Left forelimb (tissue), 1 donor: ENCODE measurements around the gene KCNIP1.

Source experiments
- DNase-seq: peaks from one replicate; pipeline ENCODE4 v3.0.0-alpha.2; 2018; ENCODE audit warnings: low spot score

The KCNIP1 gene

DNA sequence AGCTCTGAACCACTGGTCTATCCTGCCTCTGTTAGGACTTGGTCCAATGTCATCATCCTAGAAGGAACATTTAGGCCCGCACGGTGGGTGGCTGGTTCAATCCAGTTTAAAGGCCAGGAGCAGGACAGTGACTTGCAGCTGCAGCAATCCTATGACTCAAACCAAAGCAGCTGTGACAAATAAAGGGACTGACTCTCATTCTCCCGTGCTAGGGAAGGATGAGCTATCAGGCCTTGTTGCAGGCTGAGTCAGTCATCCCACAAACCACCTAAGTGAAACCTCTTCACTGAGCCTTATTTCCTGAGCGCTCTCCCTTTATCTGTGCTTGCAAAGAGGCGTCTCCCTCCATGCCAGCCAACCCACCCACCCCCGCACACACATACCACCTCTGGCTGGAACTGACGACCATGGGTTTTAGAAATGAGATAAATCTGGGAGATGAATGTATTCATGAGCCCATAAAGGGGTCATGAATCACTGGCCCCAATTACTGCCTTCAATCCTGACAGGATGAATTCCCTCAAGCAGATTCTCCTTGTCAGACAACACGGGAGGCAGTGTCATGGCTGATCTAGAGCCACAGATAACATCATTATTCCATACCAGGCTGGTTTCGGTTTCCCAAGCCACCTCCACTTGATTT lies 93.4 kb downstream of the KCNIP1 start:
- DNase-seq: no peak

DNA sequence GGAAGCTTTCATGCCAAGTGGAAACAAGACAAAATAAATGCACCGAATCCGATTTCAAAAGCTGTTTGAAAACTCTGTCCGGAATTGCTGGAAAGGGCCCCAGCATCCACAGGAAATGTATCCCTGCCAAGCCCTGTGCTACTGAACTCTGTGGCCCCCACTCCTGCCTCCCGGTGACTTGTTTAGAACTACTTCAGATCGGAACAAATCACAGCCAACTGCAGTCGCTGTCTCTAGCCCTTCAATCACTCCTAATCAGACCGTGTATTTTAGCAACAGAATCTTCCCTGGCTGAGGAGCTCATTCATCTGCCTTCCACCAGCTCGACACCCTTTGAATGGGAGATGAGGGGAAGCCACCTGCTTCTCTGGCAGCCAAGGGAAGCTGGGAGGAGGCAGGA lies 94.1 kb downstream of the KCNIP1 start:
- DNase-seq: no peak

DNA sequence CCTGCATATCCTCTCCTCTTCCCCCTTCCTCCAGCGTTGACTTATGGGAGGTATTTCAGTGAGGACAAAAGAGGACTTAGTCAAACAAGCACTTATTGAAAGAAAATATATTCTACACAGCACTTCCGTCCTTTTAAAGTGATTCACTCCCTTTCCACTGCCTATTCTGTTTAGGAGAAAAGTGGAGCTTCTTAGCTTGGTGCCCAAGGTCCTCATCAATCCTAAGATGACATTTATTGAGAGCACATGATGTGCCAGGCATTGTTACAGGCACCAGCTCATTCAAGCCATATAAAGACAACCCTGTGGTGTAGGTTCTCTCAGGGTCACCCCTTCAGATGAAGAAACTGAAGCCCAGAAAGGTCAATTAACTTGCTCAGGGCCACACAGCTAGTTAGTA lies 95.9 kb downstream of the KCNIP1 start:
- no peak for DNase-seq

DNA sequence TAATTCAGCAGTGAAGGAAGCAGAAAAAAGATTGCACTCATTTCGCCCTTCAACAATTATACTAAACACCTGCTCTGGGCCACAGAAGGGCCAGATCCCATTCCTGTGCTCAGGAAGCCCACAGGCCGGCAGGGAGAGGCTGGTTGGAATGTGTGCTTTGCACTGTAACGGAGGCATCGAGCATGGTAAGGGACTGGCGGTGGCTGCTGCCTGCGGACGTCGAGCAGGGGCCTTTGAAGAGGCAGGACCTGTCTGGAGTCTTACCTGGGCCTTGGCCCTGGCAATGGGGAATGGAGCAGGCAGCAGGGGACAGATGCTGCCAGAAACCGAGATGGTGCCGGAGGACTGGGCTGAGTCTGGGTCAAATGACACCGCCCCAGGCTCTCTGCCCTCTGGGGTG lies 97.8 kb downstream of the KCNIP1 start:
- DNase-seq: no peak

DNA sequence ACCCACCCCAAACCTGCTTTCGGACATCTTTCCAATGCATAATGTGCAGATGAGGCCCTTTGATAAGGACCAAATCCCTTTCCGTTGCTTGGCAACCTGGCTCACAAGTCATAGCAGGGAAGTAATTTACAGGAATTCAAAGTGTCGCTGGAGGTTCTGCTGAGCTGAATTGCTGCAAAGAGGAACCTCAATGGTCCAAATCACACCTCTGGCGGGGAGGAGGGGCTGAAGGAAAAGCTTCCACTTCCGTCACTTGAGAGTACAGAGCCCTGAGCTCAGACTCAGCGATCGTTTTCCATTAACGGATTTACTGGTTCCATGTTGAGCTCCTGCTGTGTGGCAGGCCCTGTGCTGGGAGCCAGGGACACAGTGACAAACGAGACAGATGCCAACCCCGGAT lies 99.3 kb downstream of the KCNIP1 start:
- no peak for DNase-seq

DNA sequence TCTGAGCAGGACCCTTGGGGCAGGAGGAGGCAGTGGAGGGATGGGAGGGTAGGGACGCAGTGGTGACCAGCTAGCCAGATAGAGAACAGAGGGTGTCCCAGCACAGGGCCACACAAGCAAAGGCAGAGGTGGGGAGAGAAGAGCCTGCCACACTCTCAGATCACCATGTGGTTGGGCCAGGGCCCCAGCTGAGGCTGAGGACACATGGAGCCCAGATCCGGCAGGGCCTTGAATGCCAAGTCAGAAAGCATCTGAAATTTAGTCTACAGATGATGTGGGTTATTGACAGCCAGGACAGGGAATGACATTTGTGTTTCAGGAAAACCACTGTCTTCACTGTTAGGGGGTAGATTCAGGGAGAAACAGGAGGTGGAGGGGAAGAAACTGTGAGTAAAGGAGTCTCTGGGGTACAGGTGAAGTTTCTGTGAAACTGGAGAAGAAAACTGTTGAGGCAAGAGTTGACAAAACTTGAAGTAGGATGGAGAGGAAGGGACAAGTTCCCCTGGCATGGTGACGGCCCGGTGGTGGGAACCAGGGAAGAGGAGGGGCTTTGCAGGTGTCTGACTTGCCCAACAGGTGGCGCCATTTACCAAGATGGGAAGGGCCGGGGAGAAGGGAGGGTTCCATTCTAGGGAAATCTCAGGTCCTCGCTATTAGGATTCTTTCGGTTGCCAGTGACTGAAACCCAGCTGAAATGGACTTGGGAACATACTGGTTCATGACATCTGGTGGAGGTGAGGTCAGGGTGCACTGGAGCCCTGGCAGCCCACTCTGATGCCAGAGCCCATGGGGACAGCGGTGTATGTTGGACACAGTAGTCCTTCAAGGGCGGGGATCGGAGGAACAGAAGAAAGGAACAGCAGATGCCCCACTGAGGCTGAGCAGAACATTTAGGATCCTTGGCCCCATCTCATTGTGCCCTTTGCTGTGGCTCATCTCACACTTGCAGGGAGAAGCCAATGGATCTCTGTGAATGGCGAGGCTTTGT lies 100.1 kb downstream of the KCNIP1 start:
- DNase-seq: no peak

DNA sequence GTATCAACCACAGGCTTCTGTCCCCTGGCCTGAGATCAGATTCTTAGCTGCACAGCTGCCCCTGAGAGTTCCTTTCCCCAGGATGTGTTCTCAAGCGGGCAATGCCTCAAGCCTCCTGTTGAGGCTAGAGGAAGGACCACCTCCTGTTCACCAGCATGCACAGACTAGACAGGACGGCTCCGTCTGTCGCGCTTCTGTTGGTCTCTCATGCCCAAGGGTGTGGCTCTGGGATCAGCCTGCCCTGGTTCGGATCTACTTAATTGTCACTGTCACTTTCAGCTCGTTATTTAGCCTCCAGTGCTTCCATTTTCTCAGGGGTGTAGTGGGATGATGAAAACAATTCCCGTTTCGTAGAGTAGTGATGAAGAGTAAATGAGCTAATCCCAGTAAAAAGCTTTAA lies 103.1 kb downstream of the KCNIP1 start:
- DNase-seq: no peak

DNA sequence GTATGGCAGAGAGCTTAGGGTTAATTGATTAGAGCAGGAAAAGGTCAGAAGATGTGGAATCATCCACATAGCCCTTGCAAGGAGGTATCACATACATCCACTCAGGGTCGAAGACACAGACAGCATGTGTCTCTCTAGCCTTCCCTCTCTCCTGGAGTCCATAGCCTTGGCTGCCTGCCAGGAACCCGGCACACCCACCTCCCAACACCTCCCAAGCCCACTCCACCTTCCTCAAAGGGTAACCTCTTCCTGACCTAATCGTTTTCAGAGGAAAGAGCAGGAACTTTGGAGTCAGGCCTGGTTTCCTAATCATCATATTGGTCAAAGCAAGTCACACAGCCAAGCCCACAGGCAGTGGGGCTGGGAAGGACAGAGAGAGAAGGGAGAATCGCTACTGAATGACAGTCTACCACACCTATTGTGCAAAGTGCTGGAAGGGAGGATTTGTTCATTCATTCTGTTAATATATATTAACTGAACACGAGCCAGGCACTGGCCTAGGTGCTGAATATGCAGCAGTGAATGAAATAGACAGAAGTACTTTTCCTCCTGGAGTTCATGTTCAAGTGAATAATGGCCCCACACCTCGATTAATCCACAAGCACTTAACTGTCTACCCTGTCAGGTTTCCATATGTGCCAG lies 107.8 kb downstream of the KCNIP1 start:
- no peak for DNase-seq

DNA sequence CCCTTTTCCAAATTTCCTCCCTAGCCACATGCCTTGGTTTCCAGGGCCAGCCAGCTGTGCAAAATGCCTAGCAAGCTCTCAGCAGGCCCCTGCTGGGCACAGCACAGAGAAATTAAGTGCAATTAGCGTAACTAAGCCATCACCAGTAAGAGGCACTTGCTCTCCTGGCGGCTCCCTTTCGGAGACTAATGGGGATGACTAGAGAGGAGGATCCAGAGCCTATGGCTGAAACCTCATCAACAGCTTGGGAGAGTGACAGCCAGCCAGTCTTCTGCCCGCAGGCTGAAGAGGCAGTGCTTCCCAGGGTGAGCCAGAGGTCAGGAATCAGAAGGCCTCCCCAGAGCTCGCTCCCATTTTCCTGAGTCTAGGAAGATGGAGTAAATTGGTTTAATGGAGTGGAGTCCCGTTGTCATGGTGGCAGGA lies 108.4 kb downstream of the KCNIP1 start:
- no peak for DNase-seq

DNA sequence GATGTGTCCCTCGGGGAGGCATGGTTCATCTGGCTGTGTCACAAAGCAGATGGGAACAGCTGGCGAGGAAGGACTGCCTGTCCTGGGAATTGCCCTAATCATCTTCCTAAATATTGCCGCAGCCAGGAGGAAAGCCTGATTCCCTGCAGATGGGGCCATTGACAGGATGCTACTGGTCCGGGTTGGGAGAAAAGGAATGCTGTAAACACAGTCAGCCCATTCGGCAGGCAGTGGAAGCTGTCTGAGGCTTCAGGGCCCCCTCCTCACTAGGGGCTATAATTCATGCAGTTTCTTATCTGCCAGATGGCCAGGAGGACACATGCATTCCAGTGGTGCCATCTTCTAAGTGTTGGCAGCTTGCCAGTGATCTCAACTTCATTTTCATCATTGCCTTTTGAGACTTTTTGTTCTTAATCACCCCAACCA lies 110.3 kb downstream of the KCNIP1 start:
- DNase-seq: no peak

DNA sequence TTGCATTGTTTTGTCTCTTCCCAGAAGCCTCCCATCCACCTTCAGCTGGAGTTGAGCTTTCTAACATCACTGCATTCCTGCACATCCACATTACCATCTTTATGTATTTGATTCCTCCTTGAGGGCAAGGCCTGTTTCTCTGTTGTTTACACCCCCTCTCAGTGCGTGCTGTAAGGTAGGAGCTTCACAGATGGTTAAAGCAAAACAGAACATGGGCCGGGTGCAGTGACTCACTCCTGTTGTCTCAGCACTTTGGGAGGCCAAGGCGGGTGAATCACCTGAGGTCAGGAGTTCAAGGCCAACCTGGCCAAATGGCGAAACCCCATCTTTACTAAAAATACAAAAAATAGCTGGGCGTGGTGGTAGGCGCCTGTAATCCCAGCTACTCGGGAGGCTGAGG lies 110.9 kb downstream of the KCNIP1 start:
- no peak for DNase-seq

DNA sequence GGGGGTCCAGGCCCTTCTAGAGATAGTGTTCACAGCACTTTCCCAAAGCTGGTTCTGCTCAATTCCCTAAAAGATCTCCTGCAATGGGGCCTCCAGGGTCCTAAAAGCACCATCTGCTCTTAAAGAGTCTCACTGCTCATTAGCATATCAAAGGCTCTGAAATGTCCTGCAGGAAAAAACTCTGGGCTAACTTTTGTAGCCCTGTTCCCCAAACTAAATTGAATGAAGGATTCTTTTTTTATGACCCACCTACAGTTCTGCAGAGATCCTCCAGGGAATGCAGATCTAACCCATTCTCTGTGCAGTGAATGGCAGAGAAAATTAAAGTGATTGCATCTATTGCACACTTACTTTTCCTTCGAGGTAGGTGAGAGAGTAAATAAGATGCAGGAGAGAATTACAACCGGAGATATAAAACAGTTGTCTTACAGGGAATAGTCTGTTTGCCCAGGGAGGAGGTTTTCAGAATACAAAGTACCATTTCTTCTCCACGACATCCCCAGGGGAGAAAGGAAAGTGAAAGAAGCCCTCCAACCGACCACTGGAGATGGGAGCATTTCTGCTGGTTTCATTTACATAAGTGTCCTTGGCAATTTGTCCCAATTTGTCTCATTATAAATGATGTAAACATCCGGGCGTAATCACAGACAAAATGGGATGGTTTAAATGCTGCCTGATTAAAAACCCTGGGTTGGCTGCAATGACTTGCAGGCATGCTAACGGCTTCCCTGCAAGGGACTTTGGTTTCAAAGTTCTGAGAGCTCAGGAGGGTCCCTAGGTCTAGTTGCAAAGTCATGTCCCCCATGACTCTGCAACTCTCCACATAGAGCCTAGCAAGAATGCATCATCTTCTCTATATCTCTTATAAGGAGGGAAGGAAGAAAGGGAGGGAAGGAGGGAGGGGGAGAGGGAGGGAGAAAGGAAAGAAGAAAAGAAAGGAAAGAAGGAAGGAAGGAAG lies 114.0 kb downstream of the KCNIP1 start:
- DNase-seq: no peak

DNA sequence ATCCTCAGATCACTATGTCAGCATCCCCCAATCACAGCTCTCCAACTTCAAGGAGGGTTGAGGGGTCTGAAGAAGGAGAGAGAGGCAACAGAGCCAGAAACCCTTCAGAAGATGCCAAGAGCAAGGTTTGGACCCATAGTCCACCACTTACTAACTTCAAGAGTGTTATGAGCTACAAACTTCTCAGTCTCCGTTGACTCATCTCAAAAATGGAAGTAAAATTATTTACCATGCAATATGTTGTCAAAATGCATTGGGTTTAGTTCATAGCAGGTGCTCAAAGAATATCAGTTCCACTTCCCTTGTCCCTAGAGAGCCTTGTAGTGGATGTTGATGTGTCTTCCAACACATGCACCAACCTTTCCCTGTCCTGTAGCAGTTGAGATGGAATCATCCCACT lies 116.0 kb downstream of the KCNIP1 start:
- no peak for DNase-seq

DNA sequence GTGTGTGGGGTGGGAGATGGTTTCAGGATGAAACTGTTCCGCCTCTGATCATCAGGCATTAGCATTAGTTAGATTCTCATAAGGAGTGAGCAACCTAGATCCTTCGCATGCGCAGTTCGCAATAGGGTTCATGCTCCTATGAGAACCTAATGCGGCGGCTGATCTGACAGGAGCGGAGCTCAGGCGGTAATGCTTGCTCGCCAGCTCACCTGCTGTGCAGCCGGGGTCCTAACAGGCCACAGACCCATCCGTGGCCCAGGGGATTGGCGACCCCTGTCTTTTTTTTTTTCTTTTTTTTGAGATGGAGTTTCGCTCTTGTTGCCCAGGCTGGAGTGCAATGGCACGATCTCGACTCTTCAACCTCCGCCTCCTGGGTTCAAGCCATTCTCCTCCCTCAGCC lies 119.1 kb downstream of the KCNIP1 start:
- no peak for DNase-seq

DNA sequence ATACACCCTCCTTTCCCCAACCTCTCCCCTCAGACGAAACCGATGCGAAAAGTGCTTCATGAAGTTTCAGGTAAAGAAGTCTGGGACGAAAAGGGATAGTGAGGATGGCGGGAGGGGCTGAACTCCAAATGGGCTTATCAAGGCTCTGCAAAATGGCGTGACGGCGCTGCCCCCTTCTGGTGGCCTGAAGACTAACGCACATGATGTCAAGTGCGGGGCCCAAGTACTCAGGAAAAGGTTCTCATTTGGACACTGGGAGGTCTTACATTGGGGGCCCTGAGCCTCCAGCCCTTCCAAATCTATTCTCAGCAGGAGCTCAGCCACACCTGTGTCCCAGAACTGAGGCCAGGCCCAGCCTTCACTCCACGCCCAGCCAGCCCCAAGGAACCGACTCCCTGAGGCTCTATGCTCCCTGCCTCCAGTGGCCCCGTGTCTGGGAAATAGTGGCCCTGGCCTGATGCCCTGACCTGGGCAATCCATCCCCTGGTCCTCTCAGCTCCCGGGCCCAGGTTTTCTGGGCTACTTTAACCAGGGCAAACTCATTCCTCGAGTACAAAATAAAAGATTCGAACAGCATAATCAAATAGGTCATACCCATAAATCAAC lies 119.9 kb downstream of the KCNIP1 start:
- DNase-seq: no peak

DNA sequence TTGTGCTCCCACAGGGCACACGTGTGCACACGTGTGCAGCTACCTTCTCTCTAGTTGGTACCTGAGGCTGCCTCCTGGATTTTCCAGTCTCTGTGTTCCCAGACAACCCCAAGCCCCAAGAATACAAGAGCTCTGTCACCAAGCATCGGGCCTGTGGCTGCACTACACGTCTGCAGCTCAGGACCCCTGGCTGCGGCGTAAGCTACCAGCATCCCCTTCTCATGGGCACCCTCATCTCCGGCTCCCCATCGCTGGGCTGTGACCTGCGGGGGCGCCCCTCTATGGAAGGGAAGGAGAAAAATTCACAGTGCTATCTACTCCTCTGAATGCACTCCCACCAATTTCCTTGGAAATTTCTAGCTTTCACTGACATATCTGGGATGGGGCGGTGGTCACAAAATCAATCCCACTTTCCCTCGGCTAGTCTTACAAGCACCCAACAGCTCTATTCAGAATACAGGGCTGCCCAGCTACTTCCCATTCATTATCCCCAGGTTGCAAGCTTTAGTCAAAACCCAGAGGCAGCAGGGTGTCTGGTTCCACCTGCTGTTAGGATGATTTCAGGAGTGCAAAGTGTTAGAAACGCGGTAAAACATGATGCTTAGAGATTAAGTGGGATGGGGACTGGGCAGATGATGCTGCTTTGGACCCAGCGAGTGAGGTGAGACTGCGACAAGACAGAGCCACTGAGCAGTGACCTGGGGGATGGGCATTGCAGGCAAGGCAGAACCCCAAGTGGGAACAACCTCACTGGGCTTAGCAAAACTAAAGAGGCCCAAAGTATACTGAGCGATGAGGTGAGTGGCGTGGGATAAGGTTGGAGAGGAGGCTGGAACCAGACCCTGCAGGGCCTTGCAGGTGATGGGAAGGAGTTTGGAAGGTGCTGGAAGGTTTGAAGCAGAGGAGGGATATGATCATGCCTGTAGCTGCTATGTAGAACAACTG lies 121.7 kb downstream of the KCNIP1 start:
- no peak for DNase-seq

DNA sequence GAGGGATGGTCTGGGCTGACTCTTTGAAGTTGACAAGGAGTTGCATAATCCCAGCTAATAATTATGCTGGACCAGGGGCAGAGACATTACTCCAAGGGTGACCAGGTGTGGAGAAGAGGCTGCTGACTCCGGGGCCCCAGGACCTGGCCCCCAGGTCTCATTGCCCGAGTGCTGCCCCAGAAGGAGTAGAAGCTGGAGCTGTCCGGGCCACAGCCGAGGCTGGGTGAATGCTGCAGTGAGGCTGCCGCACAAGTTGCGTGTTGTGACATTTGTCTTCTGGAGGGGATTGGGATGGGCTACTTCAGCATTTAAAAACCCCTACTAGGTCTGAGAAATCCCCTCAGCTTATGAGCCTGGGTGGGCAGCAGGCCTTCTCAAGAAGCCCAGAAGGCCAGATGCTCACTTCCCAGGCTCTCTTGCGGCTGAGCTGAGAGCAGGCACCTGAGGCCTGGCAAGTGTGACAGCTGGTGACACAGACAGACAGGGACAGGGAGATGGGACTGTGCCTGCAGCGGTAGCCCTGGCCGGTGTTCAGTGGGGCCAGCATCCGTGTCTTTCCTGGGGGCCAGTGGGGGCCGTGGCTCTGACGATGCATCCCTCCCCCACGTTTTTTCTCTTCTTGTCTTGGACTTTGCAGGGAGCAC lies 122.8 kb downstream of the KCNIP1 start:
- DNase-seq: no peak

DNA sequence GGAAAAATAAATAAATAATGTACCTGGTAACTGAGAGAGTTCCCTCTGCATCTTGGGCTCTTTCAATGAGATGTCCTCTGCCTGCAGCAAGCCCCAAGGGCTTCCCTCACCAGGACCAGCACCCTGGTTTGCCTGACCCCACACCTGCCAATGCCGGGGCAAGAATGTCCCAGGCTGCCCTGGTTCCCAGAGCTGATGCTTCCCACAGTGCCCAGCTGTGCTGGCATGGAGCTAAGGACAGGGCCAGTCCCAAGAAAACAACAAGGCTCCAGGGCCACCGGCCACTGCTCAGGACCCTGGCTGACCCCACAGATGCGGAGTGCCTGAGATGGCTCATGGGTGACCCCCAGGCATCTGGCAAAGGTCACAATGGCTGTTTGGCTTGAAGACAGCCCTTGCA lies 123.5 kb downstream of the KCNIP1 start:
- no peak for DNase-seq

DNA sequence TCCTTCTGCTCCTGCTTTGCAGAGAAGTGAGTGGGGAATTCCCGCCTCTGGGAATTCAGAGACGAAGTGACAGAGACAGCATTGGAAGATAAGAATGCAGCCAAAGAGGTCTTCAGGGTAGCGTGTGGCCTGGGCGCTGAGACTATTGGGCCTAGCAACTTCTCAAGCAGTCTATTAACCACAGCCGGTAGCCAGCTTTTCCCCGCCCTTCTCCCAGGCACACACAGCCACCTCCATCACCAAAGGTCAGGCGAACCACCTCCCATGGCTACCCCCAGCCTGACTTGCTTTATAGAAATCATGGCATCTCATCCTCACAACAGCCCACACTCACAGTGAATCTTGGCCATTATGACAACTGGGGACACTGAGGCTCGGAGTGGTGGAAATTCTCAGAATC lies 124.2 kb downstream of the KCNIP1 start:
- no peak for DNase-seq
